ENCODE measurements around the gene KIAA0319L.

Gene KIAA0319L

GRCh38 chr1:35447278-35447677, 109.9 kb downstream of the KIAA0319L start:
- POLR2A ChIA-PET = no interaction called here
- no peak for TF ChIP-seq CTCF (IDR thresholded peaks at IDR 0.05; ENCODE audit: control extremely low read depth, extremely low read depth, low read depth, missing control alignments)
- no peak for DNase-seq (ENCODE audit: extremely low spot score)
- CTCF ChIA-PET = interaction anchor here (1.0 to 13.9 kb wide), 3 partner anchors 8 to 119 kb away, joined by 3 to 184 read pairs (median 110); no protein-coding TSS in a partner anchor

- POLR2A ChIA-PET = no interaction called here
- CTCF ChIA-PET = interaction anchor here (0.9 to 13.9 kb wide), 8 partner anchors 9 to 242 kb away, joined by 3 to 184 read pairs (median 6); no protein-coding TSS in a partner anchor
- no peak for DNase-seq (ENCODE audit: extremely low spot score)
- TF ChIP-seq CTCF (IDR thresholded peaks at IDR 0.05; ENCODE audit: control extremely low read depth, extremely low read depth, low read depth, missing control alignments) = no peak
These were observed 112.8 kb downstream of the KIAA0319L start for GRCh38 chr1:35444519-35444774.

- no peak for DNase-seq (ENCODE audit: extremely low spot score)
- CTCF ChIA-PET = interaction anchor here (0.6 to 13.9 kb wide), 11 partner anchors 6 to 271 kb away, joined by 3 to 184 read pairs (median 5); no protein-coding TSS in a partner anchor
- no peak for TF ChIP-seq CTCF (IDR thresholded peaks at IDR 0.05; ENCODE audit: control extremely low read depth, extremely low read depth, low read depth, missing control alignments)
- POLR2A ChIA-PET = no interaction called here
These were observed 113.3 kb downstream of the KIAA0319L start for GRCh38 chr1:35443768-35444518.

- ChIA-PET CTCF (interaction anchor here (1.9 to 10.3 kb wide), 2 partner anchors 8 to 12 kb away, joined by 5 to 110 read pairs; no protein-coding TSS in a partner anchor), POLR2A (no interaction called here)
- DNase-seq (ENCODE audit: extremely low spot score) = no peak
- no peak for TF ChIP-seq CTCF (IDR thresholded peaks at IDR 0.05; ENCODE audit: control extremely low read depth, extremely low read depth, low read depth, missing control alignments)
These were observed 114.5 kb downstream of the KIAA0319L start for GRCh38 chr1:35442734-35443133.

- TF ChIP-seq CTCF (IDR thresholded peaks at IDR 0.05; ENCODE audit: control extremely low read depth, extremely low read depth, low read depth, missing control alignments) = no peak
- POLR2A ChIA-PET = no interaction called here
- CTCF ChIA-PET = interaction anchor here (10.3 kb wide), 1 partner anchor 8 kb away, joined by 110 read pairs; no protein-coding TSS in a partner anchor
- no peak for DNase-seq (ENCODE audit: extremely low spot score)
These were observed 115.2 kb downstream of the KIAA0319L start for GRCh38 chr1:35441926-35442579.

- ChIA-PET CTCF (interaction anchor here (1.1 to 10.3 kb wide), 6 partner anchors 11 to 288 kb away, joined by 3 to 110 read pairs (median 3); no protein-coding TSS in a partner anchor), POLR2A (no interaction called here)
- no peak for DNase-seq (ENCODE audit: extremely low spot score)
- TF ChIP-seq CTCF (IDR thresholded peaks at IDR 0.05; ENCODE audit: control extremely low read depth, extremely low read depth, low read depth, missing control alignments) = no peak
These were observed 117.6 kb downstream of the KIAA0319L start for GRCh38 chr1:35439626-35440025.

Data from GM10248 (cell line).